Osteoblast (primary cell): ENCODE results near the gene RABGAP1L. TPM values are rescaled to one million over a fixed set of nuclear protein-coding genes. Genes with fewer than 3 reads are reported as not detected.

ENCODE experiments used
- DNase-seq: peaks from one replicate; pipeline ENCODE4 v3.0.0; 2011; ENCODE audit warnings: low spot score, mixed read lengths; ENCODE audit not compliant: insufficient read length; ENCODE audit errors: missing footprints
- H2AFZ ChIP-seq: 2 replicates; pipeline ENCODE4 v1.6.0; 2011; ENCODE audit warnings: mild to moderate bottlenecking, low read length
- H3K27ac ChIP-seq: 2 replicates; pipeline ENCODE4 v1.5.1; 2011; ENCODE audit warnings: mild to moderate bottlenecking, low read depth, low read length, moderate library complexity
- H3K27me3 ChIP-seq: 2 replicates; pipeline ENCODE4 v1.6.0; 2012; ENCODE audit warnings: mild to moderate bottlenecking, control low read depth, inconsistent platforms, low read length, moderate library complexity; ENCODE audit not compliant: insufficient read depth
- H3K36me3 ChIP-seq: 2 replicates; pipeline ENCODE4 v1.5.1; 2011; ENCODE audit warnings: mild to moderate bottlenecking, low read length, control low read depth, moderate library complexity; ENCODE audit not compliant: insufficient read depth
- H3K4me1 ChIP-seq: 2 replicates; pipeline ENCODE4 v1.5.1; 2011; ENCODE audit warnings: mild to moderate bottlenecking, low read length, control low read depth, moderate library complexity; ENCODE audit not compliant: insufficient read depth
- H3K4me2 ChIP-seq: 2 replicates; pipeline ENCODE4 v1.6.0; 2011; ENCODE audit warnings: mild to moderate bottlenecking, low read length; ENCODE audit not compliant: insufficient read depth
- H3K4me3 ChIP-seq: fragments of 200-600 bp; sonication (generic); 3 replicates; pipeline ENCODE4 v1.5.1; 2012; ENCODE audit warnings: mild to moderate bottlenecking, low read length, inconsistent platforms; ENCODE audit not compliant: insufficient read depth
- H3K79me2 ChIP-seq: 2 replicates; pipeline ENCODE4 v1.6.0; 2012; ENCODE audit warnings: mild to moderate bottlenecking, low read length, control low read depth, inconsistent platforms; ENCODE audit not compliant: insufficient read depth
- H3K9me3 ChIP-seq: 2 replicates; pipeline ENCODE4 v1.5.1; 2011; ENCODE audit warnings: low read depth, low read length, control low read depth
- H4K20me1 ChIP-seq: 2 replicates; pipeline ENCODE4 v1.6.0; 2012; ENCODE audit warnings: mild to moderate bottlenecking, low read length, control low read depth; ENCODE audit not compliant: insufficient read depth
- CTCF ChIP-seq: IDR thresholded peaks from 2 replicates; pipeline ENCODE4 v1.5.1; 2011; ENCODE audit warnings: mild to moderate bottlenecking, low read depth, low read length, moderate library complexity; ENCODE audit errors: extremely low read depth
- total RNA-seq: library from RNA; depleted of rRNA; stranded (reverse); fragments of >200 nt; gene quantifications from 2 replicates; pipeline ENCODE4 v1.2.3, GENCODE V29; 2012

Gene RABGAP1L
- total RNA-seq, 1 donor = 30.0 TPM

DNA sequence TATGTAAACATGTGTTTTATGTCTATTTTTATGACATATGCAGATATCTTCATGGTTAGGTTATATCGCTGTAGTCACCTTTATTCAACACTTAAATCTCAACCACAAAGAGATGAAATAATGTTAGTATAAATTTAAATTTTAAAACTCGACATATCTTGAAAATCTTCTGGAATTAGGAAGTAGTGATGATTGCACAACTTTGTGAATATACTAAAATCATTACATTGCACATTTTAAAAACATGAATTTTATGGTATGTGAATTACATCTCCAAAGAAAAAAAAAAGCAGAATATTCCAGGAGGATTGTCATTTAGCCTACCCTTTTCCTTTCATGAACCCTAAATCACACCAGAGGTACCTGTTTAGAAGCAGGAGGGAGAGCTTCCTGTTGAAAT, 801.0 kb downstream of the RABGAP1L start:
- H3K4me1 ChIP-seq = no peaks in the 10 kb centered on the region

GRCh38 chr1:174963529-174964125, 804.3 kb downstream of the RABGAP1L start:
- no peaks in the 10 kb centered on the region for H3K9me3 ChIP-seq
- TF ChIP-seq CTCF = no peak
- no peaks in the 10 kb centered on the region for H3K36me3 ChIP-seq
- no peaks in the 10 kb centered on the region for H3K27me3 ChIP-seq
- peaks cover 6% of the 10 kb centered on the region for H3K4me1 ChIP-seq
- H3K4me2 ChIP-seq = no peak overlapping the region
- H3K79me2 ChIP-seq = no peaks in the 10 kb centered on the region
- no peak overlapping the region for H2AFZ ChIP-seq
- H3K27ac ChIP-seq = no peak overlapping the region
- no peak overlapping the region for H3K4me3 ChIP-seq
- no peaks in the 10 kb centered on the region for H4K20me1 ChIP-seq
- no peak for DNase-seq

More for the DNA sequence above, 801.0 kb downstream of the RABGAP1L start:
- no peak overlapping the region for H3K4me2 ChIP-seq
- H2AFZ ChIP-seq = no peak overlapping the region
- H3K79me2 ChIP-seq = no peaks in the 10 kb centered on the region
- H3K36me3 ChIP-seq = no peaks in the 10 kb centered on the region
- H3K27ac ChIP-seq = no peak overlapping the region
- H3K27me3 ChIP-seq = no peaks in the 10 kb centered on the region
- no peak for DNase-seq
- H3K4me3 ChIP-seq = no peak overlapping the region
- no peaks in the 10 kb centered on the region for H4K20me1 ChIP-seq
- no peak for TF ChIP-seq CTCF
- no peaks in the 10 kb centered on the region for H3K9me3 ChIP-seq

DNA sequence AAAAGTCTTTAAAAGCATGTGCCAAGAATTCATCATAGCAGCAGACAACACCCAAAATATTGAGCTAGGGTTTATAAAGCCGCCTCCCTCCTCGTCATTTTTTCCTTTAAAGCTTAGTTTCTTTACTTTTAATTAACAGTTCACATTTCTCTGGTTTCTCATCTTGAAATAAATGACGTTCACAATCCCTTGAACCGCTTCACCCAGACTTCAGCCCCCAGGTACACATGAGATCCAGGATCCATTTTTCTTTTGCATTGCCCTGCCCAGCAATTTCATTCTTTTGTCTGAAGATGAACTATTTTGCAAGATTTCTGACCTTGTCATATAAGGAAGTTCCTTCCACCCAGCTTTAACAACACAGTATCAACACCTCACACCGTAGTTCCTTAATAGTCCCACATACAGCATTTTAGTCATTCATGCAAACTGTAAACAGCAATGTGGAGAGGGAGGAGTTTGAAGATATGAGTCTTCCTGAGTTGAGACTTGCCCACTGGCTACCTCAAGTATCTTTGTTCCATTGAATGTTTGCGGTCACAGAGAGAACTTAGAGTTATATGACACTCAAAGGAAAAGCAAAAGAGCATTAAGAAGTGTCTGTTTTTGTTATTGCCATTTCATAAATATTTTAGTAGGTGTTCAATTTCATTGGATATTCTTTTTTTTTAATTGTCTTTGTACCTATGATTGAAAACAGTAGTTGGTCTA, 805.1 kb downstream of the RABGAP1L start:
- H3K36me3 ChIP-seq = no peaks in the 10 kb centered on the region
- H3K79me2 ChIP-seq = no peaks in the 10 kb centered on the region
- peaks cover 13% of the 10 kb centered on the region for H3K4me1 ChIP-seq
- H3K4me3 ChIP-seq = no peak overlapping the region
- H3K9me3 ChIP-seq = no peaks in the 10 kb centered on the region
- DNase-seq = no peak
- no peaks in the 10 kb centered on the region for H4K20me1 ChIP-seq
- no peak overlapping the region for H3K27ac ChIP-seq
- no peak overlapping the region for H2AFZ ChIP-seq
- no peak overlapping the region for H3K4me2 ChIP-seq
- no peaks in the 10 kb centered on the region for H3K27me3 ChIP-seq
- no peak for TF ChIP-seq CTCF

DNA sequence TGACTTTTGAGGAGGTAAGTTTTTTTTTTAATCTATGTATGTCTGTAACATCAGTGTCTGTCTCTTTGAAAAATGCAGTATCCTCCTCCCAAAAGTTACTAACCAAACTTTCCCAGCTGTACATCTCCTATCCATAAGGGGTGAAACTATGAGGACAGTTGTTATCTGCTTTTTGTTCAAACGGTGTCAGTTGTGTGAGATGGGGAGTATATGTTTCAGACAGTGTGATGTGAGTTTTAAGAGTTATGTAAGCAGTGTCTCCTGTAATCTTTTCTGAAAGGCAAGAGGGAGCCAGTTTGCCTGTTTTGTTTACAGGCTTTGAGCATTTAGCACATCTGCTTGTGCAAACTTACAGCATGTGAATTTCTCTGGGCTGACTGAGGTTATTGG, 805.6 kb downstream of the RABGAP1L start:
- Histone ChIP-seq H3K9me3 (no peaks in the 10 kb centered on the region), H3K27ac (no peak overlapping the region), H3K4me1 (peaks cover 13% of the 10 kb centered on the region), H2AFZ (no peak overlapping the region), H3K27me3 (no peaks in the 10 kb centered on the region), H4K20me1 (no peaks in the 10 kb centered on the region), H3K4me3 (no peak overlapping the region), H3K79me2 (no peaks in the 10 kb centered on the region), H3K4me2 (no peak overlapping the region), H3K36me3 (no peaks in the 10 kb centered on the region)
- DNase-seq = no peak
- TF ChIP-seq CTCF = no peak
